Mucosa of gallbladder (tissue), 1 donor: ENCODE data around the gene STAMBPL1. TPM values are rescaled to one million over a fixed set of nuclear protein-coding genes. Genes with fewer than 3 reads are reported as not detected.

Source experiments
- DNase-seq: peaks from one replicate; pipeline ENCODE4 v3.0.0-alpha.2; 2020; ENCODE audit warnings: low spot score
- total RNA-seq: library from RNA; stranded (reverse); gene quantifications from one replicate; pipeline ENCODE4 v1.2.1, GENCODE V29; 2021
- donor health status: DM: no; HTN: no; CAD: no.

Gene STAMBPL1
- total RNA-seq, 1 donor from 2014 or later, result 6.8 TPM

DNA sequence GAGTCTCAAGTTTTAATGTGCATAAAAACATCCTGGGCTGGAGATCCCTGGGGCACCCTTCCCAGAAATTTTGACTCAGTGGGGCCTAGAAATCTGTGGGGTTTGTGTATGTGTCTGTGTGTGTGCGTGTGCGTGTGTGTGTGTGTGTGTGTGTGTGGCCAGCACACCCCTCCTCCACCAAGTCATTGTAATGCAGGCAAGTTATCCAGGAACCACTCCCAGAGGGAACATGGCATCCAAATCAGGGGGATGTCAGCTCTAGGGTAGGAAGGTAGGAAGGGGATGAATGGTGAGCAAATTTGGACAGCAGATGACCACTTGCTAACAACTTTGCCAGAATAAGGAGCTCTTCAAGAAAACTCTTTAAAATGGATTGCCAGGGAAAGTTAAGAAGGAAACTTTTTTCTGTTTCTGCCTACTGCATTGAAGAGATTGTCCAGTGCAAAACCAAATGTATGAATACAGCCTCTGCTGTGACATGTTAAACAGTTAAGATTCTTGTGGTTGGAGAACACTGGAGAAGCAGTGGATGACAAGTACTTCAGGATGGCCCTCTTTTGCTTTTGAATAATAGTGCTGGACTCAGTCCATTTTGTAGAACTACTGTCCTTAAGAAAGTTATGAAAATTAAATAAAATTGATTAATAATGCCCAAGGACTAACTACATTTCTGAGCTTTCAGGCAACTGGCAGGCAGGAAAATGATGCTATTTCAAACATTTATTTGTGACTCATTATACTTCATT, 12.3 kb downstream of the STAMBPL1 start:
- no peak for DNase-seq

DNA sequence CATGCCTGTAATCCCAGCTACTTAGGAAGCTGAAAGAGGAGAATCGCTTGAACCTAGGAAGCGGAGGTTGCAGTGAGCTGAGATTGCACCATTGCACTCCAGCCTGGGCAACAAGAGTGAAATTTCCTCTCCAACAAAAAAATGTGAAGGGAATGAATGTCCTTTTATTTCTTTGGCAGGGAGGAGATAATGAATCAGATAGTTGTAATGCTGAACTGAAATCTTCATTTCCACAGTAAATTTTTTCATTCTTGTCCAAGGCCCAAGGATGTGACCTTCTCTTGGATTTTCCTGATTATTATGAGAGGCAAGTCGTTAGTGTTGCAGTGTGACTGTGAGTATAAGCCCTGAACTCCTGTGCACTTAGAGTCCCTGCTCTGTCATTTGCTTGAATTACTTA, 13.6 kb downstream of the STAMBPL1 start:
- DNase-seq, result no peak

DNA sequence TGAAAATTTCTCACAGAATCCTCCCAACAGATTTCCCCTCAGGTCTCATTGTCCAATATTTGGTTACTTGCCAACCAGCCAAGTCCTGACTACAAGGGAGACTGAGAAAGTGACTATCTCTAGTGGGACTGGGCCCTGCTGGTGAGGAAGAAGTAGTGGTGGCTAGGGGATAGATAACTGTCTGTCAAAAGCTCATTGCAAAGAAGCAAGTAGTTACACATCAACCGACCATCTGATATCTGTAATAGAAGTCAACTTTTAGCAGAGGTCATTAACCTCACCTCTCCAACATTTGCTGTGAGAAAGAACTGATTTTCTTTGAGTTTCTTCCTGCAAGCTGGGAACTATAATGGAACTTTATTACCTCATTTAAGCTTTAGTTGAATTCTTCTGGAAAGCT, 15.2 kb downstream of the STAMBPL1 start:
- DNase-seq, result no peak

DNA sequence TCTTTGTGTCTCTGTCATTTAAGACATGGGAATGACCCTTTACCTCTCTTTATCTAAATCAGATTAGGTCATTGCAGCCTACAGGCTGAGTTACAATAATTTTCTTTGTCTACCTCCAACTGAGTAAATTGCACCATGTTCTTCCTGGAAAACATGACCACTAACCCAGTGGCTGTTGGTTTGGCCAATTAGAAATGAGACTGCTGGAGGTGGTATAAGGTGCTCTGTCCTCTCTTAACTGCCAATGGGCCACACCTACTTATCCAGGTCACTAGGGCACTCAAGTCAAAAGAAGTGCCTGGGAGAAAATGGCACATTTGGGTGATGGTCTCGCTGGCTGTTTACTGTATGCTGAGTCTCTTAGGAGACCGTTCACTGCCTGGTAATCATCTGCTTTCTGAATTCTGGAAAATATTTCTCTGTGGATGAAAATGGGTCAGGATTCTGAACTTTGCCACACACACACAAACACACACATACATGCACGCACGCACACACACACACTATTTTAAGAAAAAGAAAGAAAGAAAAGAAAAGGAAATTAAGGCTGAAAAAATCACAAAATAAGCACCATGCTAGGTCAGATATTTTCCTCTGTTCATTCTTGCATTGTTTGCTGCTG, 16.4 kb downstream of the STAMBPL1 start:
- DNase-seq, result no peak

DNA sequence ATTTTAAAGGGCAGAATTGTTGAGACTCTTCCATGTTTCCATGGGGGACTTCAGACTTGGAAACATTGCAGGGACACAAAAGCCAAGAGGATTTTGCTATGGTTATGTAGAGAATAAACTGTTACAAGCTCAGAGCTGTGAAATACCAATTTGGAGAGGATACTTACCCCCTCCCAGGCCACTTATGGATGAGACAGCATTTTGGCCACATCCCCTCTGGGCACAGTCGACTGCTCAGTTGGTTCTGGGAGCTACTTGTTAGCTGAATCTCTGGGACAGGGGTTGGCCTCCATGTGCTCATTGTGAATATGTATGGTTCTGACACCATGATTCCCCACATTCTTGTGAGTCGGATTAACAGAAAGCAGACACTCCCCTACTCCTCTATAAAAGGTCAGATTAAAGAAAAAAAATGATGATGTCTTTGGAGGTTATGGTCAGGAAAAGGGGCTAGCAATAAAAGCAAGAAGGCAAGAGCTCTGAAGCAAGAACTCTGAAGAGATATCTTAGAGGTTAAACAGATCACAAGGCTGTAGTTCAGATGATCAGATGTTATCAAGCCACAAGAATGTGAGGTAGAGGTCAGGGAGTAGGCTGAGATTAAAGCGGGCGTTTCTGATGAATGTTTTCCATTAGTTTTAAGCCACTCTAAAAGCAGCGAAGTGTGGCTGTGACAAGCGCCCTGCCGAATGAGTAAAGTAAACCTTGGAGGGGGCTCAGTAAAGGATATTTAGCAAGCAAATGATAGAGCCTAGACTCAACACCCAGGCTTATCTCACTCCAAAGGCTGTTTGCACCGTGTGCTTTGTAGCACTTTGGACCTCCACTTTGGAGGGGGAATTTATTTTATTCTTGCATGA, 17.2 kb downstream of the STAMBPL1 start:
- no peak for DNase-seq

DNA sequence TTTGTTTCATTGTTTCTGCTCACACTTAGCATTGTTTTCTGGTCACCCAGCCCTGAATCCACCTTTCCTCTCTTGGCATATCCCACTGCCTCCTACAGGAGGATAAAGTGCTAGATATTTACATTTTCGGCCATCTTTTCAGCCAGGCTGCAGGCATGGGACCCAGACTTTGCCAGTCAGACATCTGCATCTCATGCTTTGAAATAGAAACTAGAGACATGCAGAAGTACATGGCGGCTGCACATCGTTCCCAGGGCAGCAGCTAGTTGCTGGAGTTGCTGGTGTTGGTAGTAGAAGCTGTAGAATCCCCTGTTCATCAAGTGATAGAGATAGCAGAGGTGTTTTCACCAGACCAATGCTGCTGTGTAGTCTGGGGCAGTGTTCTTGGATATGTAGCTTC, 18.7 kb downstream of the STAMBPL1 start:
- no peak for DNase-seq

DNA sequence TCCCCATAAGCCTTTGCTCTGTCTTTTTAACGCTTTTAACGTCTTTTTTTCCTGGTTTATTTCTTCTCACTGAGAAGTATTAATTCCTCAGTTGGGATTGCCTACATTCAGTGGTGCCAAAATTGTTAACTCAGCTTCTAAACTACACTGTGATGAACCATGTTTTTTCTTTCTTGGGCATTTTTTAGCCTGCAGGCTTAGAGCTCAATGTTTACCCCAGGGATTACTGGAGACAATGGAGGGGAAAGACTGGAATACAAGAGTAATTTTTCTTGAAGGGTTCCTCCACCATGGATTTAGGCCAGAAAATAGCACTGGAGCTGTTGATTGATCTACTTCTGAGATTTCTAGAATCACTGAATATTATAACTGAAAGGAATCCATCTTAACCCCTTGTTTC, 19.8 kb downstream of the STAMBPL1 start:
- DNase-seq, result no peak

DNA sequence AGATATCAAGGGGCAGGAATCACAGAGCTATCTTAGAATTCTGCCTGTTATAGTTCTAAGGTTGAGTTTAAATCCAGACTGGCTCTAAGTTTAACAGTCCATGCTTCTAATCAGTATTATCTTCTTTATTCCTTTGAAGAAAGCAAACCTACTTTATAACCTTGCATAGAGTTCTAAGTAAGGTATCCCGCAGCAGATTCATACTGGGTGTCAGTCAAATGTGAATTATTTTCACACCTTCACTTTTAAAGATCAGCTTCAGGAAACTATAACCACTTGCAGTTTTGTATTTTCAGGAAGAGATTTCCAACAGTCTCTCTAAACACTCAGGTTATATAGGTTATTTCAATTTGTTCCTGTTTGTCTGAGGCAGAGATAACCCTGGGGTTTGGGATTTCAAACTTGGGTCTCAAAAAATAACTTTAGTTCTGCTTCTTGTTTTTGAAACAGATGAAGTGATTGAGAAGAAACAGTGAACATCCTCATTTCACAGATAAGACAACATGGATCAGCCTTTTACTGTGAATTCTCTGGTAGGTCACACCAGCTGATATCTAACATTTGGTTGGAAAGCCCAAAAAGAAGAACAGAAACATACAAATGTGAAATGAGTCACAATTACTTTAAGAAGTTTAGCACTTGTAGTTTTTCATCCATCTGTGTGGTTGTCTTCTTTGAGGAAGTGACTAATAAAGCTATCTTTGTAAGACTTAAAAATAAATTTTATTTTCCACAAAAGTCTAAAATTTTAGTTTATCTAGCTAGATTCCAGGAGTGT, 21.4 kb downstream of the STAMBPL1 start:
- DNase-seq, result no peak

DNA sequence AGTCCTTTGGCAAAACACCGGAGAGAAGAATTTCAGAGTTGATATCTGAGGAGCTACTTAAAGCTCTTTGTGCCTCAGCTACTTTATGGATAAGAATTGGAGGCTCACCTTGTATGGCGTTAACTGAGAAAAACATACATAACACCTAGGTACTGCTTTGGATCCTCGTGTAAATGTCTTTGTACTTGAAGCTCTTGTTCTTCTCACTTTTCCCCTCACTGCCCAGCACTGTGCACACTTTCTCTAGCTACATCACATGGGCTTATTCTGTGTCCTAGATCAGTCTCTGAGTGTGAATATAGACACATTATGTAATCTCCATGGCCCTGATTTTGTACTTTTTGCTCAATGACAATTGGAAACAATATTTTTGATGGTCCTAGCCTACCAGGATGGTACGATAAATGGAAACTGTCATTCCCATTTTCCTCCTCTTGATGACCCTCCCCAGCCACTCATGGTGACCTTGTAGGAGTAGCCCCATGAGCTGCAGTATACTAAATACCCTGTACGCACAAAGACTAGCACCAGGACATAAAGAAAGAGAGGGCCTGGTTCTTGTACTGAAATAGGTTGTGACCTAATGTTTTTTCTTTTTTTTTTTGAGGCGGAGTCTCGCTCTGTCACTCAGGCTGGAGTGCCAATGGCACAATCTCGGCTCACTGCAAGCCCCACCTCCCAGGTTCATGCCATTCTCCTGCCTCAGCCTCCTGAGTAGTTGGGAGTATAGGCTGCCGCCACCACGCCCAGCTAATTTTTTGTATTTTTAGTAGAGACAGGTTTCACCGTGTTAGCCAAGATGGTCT, 22.1 kb downstream of the STAMBPL1 start:
- DNase-seq, result no peak

DNA sequence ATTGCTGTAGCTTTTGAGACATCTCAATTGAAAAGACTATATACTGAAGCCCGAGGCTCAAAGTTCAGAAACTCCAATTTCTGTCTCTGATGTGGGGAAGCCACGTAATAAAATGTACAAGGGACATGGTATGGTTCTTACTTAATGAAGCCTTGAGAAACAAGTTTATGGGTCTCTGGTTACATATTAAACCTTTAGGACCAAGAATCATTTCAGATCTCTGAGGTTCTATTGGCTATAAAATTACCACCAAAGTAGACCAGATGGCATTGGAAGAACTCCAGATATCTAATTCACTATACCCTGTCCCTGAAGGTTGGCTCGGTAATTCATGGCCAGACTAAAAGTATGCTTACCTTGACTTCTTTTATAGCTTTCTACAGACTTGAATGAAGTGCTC, 23.7 kb downstream of the STAMBPL1 start:
- no peak for DNase-seq

DNA sequence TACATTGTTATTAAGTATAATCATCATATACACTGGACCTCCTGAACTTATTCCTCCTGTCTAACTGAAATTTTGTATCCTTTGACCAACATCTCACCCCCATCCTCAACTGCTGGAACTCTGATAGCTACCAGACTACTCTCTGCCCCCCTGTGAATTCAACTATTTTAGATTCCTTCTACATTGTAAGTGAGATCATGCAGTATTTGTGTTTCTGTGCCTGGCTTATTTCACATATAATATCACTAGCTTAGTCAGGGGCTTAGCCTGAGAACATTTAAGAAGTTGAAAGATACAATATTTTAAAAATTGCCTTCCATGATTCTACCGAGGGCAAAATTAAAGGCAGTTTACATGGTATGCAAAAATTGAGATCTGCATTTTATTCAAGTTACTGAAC, 26.9 kb downstream of the STAMBPL1 start:
- no peak for DNase-seq

DNA sequence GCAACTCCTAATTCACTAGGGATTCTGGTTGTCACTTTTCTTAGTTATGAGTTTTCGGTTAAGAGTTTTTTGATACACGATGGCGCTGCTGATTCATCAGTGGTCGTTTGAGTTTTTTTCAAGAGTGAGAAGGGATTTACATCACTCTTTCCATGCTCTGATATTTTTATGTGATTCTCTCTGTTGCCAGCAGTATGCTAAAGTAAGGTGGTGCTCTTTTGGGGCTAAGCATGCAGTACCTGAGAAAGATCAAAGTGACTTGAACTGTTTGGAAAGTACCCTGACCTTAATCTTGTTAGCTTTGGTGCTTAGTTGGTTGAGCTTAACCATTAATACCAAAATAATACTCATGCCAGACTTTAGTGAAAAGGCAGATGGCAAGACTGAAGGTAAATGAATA, 28.1 kb downstream of the STAMBPL1 start:
- no peak for DNase-seq

DNA sequence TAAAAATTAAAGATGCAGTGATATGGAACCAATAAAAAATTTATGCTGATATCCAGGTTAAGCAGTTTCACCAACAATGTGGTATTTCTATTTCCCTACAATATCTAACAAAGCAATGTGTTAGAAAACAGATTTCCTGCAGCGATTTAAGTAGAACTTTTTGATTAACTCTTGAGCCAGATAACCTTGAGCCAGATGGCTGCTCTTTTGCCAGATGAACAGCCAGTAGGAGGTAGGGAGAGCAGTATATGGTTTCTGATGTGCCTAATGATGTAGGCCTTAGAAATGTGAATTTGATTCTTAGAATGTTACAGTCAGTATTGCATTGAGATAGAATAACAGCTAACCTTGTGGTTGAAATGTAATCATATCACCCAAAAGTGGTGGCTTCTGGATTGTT, 31.1 kb downstream of the STAMBPL1 start:
- DNase-seq, result no peak

DNA sequence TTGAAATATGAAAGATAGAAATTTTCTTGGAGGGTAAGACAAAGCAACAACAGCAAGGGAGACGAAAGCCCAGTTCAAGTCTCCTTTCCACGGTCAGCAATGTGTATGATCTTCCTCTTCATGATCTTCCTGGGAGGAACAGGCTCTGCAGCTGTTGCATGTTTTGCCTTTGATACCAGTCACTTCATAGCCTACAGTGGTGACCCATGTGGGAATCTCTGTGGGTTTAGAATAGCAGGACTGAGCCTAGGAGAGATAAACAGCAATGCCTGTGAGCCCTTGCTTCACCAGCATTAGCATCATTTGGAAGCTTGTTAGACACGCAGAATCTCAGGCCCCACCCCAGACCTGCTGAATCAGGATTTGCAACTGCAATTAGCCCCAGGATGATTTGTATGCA, 31.8 kb downstream of the STAMBPL1 start:
- DNase-seq, result no peak

DNA sequence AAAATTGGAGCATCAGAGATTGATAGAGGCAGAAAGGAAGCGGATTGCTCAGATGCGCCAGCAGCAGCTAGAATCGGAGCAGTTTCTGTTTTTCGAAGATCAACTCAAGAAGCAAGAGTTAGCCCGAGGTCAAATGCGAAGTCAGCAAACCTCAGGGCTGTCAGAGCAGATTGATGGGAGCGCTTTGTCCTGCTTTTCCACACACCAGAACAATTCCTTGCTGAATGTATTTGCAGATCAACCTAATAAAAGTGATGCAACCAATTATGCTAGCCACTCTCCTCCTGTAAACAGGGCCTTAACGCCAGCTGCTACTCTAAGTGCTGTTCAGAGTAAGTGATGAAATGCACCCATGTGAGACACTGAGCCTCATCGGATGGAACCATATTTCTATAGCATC, 33.1 kb downstream of the STAMBPL1 start:
- no peak for DNase-seq

DNA sequence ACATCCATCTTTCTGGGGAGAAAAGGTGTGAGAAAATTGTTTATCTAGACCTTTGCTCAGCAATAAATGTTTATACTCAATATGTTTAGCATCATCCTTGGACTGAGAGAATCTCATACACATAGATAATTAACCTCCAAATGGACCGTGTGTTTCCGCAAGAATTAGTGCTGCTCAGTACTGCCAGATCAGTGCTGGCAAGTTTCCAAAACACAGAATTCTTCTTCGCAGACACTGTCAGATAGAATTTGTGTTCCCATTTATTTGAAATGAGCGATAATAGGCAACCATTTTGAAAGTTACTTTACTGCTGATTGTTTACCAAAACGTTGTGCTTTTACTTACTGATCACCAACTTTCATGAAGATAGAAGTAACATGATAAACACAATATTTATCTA, 33.7 kb downstream of the STAMBPL1 start:
- DNase-seq, result no peak

DNA sequence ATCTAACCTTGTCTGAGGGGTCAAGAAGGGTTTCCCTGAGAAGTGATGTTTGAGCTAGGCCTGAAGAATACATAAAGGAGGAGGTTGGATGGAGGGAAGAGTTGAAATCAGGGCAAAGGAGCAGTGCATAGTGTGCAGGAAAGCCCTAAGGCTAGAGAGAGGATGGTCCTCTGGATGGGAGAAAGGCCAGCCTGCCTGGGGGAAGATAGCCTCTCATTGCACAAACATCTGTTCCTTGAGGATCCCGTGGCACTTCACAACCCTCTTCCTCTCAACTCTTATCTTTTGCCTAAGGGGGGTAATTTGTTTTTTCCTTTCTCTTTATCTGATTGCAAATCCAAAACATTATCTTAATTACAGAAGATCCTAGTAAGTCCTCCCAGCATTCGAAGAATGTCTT, 35.7 kb downstream of the STAMBPL1 start:
- no peak for DNase-seq

DNA sequence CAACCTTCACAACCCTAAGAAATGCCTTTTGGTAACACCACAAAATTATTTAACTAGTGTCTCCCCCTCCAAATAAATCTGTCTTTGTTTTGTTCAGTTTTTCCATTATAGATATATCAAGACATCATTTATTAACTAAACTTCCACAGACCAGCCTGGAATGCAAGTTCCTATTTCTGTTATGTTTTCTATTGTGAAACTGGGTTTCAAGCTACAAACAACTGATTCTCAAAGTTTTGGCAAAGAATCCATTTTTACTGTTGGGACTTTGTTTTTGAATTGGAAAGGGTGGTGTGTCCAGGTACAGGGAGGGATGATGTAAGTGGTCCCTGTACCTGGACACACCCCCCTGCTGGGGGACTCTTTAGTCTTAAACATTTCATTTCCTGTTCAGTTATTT, 36.2 kb downstream of the STAMBPL1 start:
- no peak for DNase-seq

DNA sequence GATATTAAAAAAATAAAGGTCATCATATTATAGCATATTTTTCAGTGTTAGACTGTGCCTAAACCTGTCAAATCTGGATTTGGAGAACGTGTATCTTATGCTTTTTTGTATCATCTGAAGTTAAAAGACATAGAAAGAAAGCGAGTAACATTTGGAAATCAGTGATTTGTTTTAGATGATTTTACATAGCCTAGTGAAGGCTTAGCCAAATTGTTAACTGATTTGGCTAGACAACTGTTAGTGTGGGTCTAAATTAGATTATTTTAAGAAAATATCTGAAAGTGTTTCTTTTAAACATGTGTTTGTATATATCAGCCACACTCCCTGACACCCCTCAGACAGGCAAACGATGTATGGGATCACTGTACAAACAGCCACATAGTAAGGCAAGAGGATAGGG, 36.9 kb downstream of the STAMBPL1 start:
- DNase-seq, result no peak

DNA sequence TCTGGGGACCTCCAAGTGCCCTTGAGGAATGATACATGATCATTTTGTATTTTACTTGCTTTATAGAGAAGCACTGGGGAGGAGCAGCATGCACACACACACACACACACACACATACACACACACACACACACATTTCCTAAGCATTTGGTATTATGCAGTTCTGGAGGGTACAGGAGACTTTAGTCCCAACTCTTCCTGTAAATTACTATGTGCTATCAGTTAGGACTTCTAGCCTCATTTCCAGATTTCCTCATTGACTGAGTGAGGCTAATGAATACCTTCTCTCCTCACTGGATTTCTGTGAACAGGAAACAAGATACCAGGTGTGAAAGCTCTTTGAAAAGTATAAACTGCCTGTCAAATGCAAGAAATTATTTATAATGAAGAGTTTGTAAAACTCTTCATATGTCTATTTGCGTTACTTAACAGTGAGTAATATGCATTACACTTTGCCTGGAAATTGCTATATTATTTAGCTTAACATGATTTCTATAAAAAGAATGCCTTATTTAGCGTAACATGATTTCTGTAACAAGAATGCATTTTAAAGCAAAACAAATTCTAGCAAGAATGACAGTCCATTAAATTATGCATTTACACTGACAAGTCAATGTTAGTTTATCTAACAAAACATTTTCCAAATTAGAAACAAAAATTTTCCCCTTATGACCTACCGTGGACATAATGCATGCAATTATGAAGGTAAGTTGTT, 38.3 kb downstream of the STAMBPL1 start:
- DNase-seq, result no peak

DNA sequence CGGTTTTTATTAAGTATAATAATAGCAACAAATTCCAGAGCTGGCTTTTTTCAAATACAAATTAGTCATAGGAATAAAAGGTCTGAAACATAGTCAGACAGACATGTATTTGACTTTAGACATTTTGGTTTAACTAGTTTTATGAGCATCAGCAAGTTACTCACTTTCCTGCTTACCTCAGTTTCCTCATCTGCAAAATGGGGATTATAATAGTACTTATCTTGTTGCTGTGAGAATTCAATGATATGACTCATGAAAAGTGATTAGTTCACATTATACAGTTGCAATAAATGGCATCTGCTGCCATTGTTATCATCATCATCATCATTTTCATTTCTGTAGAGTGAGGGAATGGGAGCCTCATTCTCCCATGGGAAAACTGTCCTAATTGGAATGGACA, 39.0 kb downstream of the STAMBPL1 start:
- DNase-seq, result no peak
